Activated naive CD8-positive, alpha-beta T cell treated with anti-CD3 and anti-CD28 coated beads, Interleukin-2, amount 50 U/mL, for 24 hours (primary cell): ENCODE data around the gene TFDP2.
A peak's percentile ranks its signal among the peaks of the same experiment; 100 is the strongest.
"Not testable (repeated sequence)": the region's sequence is repeated elsewhere in the genome, so short reads cannot be mapped to it uniquely, and the experiment has no call there.

Experiments
- ATAC-seq: fragments of 150-1000 bp; cut with Tn5 transposase; one replicate; pipeline ENCODE4 v1.10.0; 2021
- DNase-seq: peaks from one replicate; pipeline ENCODE4 v3.0.0; 2021
- H3K27ac Mint-ChIP-seq: one replicate; pipeline ENCODE4 v1.8.0; 2021; ENCODE audit warnings: mild to moderate bottlenecking, mixed read lengths
- H3K27me3 Mint-ChIP-seq: one replicate; pipeline ENCODE4 v1.8.0; 2021; ENCODE audit warnings: mixed read lengths
- H3K36me3 Mint-ChIP-seq: one replicate; pipeline ENCODE4 v1.8.0; 2021; ENCODE audit warnings: low read depth, mixed read lengths
- H3K4me1 Mint-ChIP-seq: one replicate; pipeline ENCODE4 v1.8.0; 2021; ENCODE audit warnings: mixed read lengths
- H3K4me3 Mint-ChIP-seq: one replicate; pipeline ENCODE4 v1.8.0; 2021; ENCODE audit warnings: mild to moderate bottlenecking, moderate library complexity, mixed read lengths
- H3K9me3 Mint-ChIP-seq: one replicate; pipeline ENCODE4 v1.8.0; 2021; ENCODE audit warnings: mixed read lengths

TFDP2 gene

GRCh38 chr3:142029052-142029642 lies 120.2 kb downstream of the TFDP2 start:
- peaks cover 30% of the 10 kb centered on the region for H3K4me1 Mint-ChIP-seq
- no peak overlapping the region for H3K4me3 Mint-ChIP-seq
- H3K36me3 Mint-ChIP-seq = peaks cover 4% of the 10 kb centered on the region
- no peak for DNase-seq
- H3K9me3 Mint-ChIP-seq = peaks cover 4% of the 10 kb centered on the region
- no peaks in the 10 kb centered on the region for H3K27me3 Mint-ChIP-seq
- H3K27ac Mint-ChIP-seq = no peak overlapping the region
- ATAC-seq = no peak

- Mint-ChIP-seq H3K4me3 (peak overlapping the region; percentile 83), H3K27me3 (no peaks in the 10 kb centered on the region), H3K4me1 (peaks cover 30% of the 10 kb centered on the region), H3K9me3 (peaks cover 4% of the 10 kb centered on the region), H3K27ac (peak overlapping the region; percentile 53), H3K36me3 (peaks cover 7% of the 10 kb centered on the region)
- DNase-seq (no peak), ATAC-seq (peak; percentile 66)
These were observed 121.0 kb downstream of the TFDP2 start for GRCh38 chr3:142028243-142028777.

GRCh38 chr3:142027735-142028134 lies 121.6 kb downstream of the TFDP2 start:
- Mint-ChIP-seq H3K36me3 (peaks cover 7% of the 10 kb centered on the region), H3K27me3 (no peaks in the 10 kb centered on the region), H3K9me3 (peaks cover 4% of the 10 kb centered on the region), H3K4me3 (peak overlapping the region; percentile 83), H3K4me1 (peaks cover 30% of the 10 kb centered on the region), H3K27ac (peak overlapping the region; percentile 63)
- ATAC-seq = peak; percentile 96
- DNase-seq = peak; percentile 30

GRCh38 chr3:142027300-142027699 lies 122.0 kb downstream of the TFDP2 start:
- DNase-seq (no peak), ATAC-seq (no peak)
- peak overlapping the region; percentile 63 for H3K27ac Mint-ChIP-seq
- H3K27me3 Mint-ChIP-seq = no peaks in the 10 kb centered on the region
- H3K4me1 Mint-ChIP-seq = peaks cover 33% of the 10 kb centered on the region
- peaks cover under 1% of the 10 kb centered on the region for H3K9me3 Mint-ChIP-seq
- H3K36me3 Mint-ChIP-seq = peaks cover 7% of the 10 kb centered on the region
- peak overlapping the region; percentile 83 for H3K4me3 Mint-ChIP-seq

GRCh38 chr3:142026333-142026732 lies 123.0 kb downstream of the TFDP2 start:
- ATAC-seq (no peak), DNase-seq (no peak)
- no peaks in the 10 kb centered on the region for H3K27me3 Mint-ChIP-seq
- H3K9me3 Mint-ChIP-seq = no peaks in the 10 kb centered on the region
- H3K36me3 Mint-ChIP-seq = peaks cover 7% of the 10 kb centered on the region
- H3K4me3 Mint-ChIP-seq = peak overlapping the region; percentile 1
- no peak overlapping the region for H3K27ac Mint-ChIP-seq
- peaks cover 38% of the 10 kb centered on the region for H3K4me1 Mint-ChIP-seq

- H3K4me1 Mint-ChIP-seq = peaks cover 29% of the 10 kb centered on the region
- H3K9me3 Mint-ChIP-seq = no peaks in the 10 kb centered on the region
- no peak overlapping the region for H3K27ac Mint-ChIP-seq
- H3K4me3 Mint-ChIP-seq = no peak overlapping the region
- H3K36me3 Mint-ChIP-seq = peaks cover 7% of the 10 kb centered on the region
- ATAC-seq (peak; percentile 80), DNase-seq (no peak)
- no peaks in the 10 kb centered on the region for H3K27me3 Mint-ChIP-seq
These were observed 127.0 kb downstream of the TFDP2 start for GRCh38 chr3:142022381-142022780.

GRCh38 chr3:142021127-142021526 lies 128.2 kb downstream of the TFDP2 start:
- no peaks in the 10 kb centered on the region for H3K9me3 Mint-ChIP-seq
- H3K27me3 Mint-ChIP-seq = no peaks in the 10 kb centered on the region
- no peak for ATAC-seq
- H3K27ac Mint-ChIP-seq = no peak overlapping the region
- peaks cover 6% of the 10 kb centered on the region for H3K36me3 Mint-ChIP-seq
- H3K4me1 Mint-ChIP-seq = peaks cover 18% of the 10 kb centered on the region
- DNase-seq = no peak
- no peak overlapping the region for H3K4me3 Mint-ChIP-seq

GRCh38 chr3:142019794-142020320 lies 129.5 kb downstream of the TFDP2 start:
- Mint-ChIP-seq H3K4me3 (no peak overlapping the region), H3K36me3 (peaks cover 6% of the 10 kb centered on the region), H3K4me1 (peaks cover 18% of the 10 kb centered on the region), H3K27me3 (no peaks in the 10 kb centered on the region), H3K27ac (no peak overlapping the region), H3K9me3 (no peaks in the 10 kb centered on the region)
- DNase-seq (no peak), ATAC-seq (no peak)

GRCh38 chr3:142013993-142014392 lies 135.4 kb downstream of the TFDP2 start:
- no peak overlapping the region for H3K27ac Mint-ChIP-seq
- no peaks in the 10 kb centered on the region for H3K27me3 Mint-ChIP-seq
- DNase-seq = no peak
- no peaks in the 10 kb centered on the region for H3K9me3 Mint-ChIP-seq
- no peak overlapping the region for H3K4me3 Mint-ChIP-seq
- H3K36me3 Mint-ChIP-seq = no peaks in the 10 kb centered on the region
- no peaks in the 10 kb centered on the region for H3K4me1 Mint-ChIP-seq
- ATAC-seq = no peak

GRCh38 chr3:142013326-142013980 lies 135.9 kb downstream of the TFDP2 start:
- no peaks in the 10 kb centered on the region for H3K27me3 Mint-ChIP-seq
- DNase-seq = no peak
- no peak overlapping the region for H3K4me3 Mint-ChIP-seq
- H3K36me3 Mint-ChIP-seq = no peaks in the 10 kb centered on the region
- no peak overlapping the region for H3K27ac Mint-ChIP-seq
- no peak for ATAC-seq
- H3K4me1 Mint-ChIP-seq = no peaks in the 10 kb centered on the region
- no peaks in the 10 kb centered on the region for H3K9me3 Mint-ChIP-seq

- Mint-ChIP-seq H3K9me3 (no peaks in the 10 kb centered on the region), H3K27ac (no peak overlapping the region), H3K27me3 (no peaks in the 10 kb centered on the region), H3K4me3 (no peak overlapping the region), H3K4me1 (no peaks in the 10 kb centered on the region), H3K36me3 (no peaks in the 10 kb centered on the region)
- DNase-seq (no peak), ATAC-seq (no peak)
These were observed 140.3 kb downstream of the TFDP2 start for GRCh38 chr3:142009029-142009428.

- no peak for DNase-seq
- no peaks in the 10 kb centered on the region for H3K27me3 Mint-ChIP-seq
- no peaks in the 10 kb centered on the region for H3K4me1 Mint-ChIP-seq
- ATAC-seq = no peak
- no peak overlapping the region for H3K27ac Mint-ChIP-seq
- H3K9me3 Mint-ChIP-seq = no peaks in the 10 kb centered on the region
- H3K4me3 Mint-ChIP-seq = no peak overlapping the region
- H3K36me3 Mint-ChIP-seq = no peaks in the 10 kb centered on the region
These were observed 141.5 kb downstream of the TFDP2 start for GRCh38 chr3:142007710-142008399.

- not testable (repeated sequence) for H3K27me3 Mint-ChIP-seq, ATAC-seq, H3K4me3 Mint-ChIP-seq, DNase-seq, H3K27ac Mint-ChIP-seq, H3K4me1 Mint-ChIP-seq, H3K36me3 Mint-ChIP-seq, H3K9me3 Mint-ChIP-seq
These were observed 144.4 kb downstream of the TFDP2 start for GRCh38 chr3:142004957-142005356.

GRCh38 chr3:142004025-142004424 lies 145.3 kb downstream of the TFDP2 start:
- H3K27me3 Mint-ChIP-seq = no peaks in the 10 kb centered on the region
- H3K4me3 Mint-ChIP-seq = no peak overlapping the region
- no peaks in the 10 kb centered on the region for H3K36me3 Mint-ChIP-seq
- no peaks in the 10 kb centered on the region for H3K4me1 Mint-ChIP-seq
- no peak for ATAC-seq
- no peaks in the 10 kb centered on the region for H3K9me3 Mint-ChIP-seq
- H3K27ac Mint-ChIP-seq = no peak overlapping the region
- no peak for DNase-seq

GRCh38 chr3:142003291-142003690 lies 146.1 kb downstream of the TFDP2 start:
- no peak for DNase-seq
- no peak for ATAC-seq
- no peaks in the 10 kb centered on the region for H3K4me1 Mint-ChIP-seq
- no peak overlapping the region for H3K27ac Mint-ChIP-seq
- H3K27me3 Mint-ChIP-seq = no peaks in the 10 kb centered on the region
- no peaks in the 10 kb centered on the region for H3K36me3 Mint-ChIP-seq
- H3K9me3 Mint-ChIP-seq = no peaks in the 10 kb centered on the region
- H3K4me3 Mint-ChIP-seq = no peak overlapping the region
